Dermis blood vessel endothelial cell (primary cell): ENCODE results near the gene TLR7. TPM values are rescaled to one million over a fixed set of nuclear protein-coding genes. Genes with fewer than 3 reads are reported as not detected.

Experiments
- DNase-seq: peaks from one replicate; pipeline ENCODE4 v3.0.0; 2010
- total RNA-seq: library from RNA; depleted of rRNA; stranded (reverse); fragments of >200 nt; gene quantifications from 2 replicates; pipeline ENCODE4 v1.2.3, GENCODE V29; 2014

TLR7 gene
- total RNA-seq, result not detected in 2 replicates

DNA sequence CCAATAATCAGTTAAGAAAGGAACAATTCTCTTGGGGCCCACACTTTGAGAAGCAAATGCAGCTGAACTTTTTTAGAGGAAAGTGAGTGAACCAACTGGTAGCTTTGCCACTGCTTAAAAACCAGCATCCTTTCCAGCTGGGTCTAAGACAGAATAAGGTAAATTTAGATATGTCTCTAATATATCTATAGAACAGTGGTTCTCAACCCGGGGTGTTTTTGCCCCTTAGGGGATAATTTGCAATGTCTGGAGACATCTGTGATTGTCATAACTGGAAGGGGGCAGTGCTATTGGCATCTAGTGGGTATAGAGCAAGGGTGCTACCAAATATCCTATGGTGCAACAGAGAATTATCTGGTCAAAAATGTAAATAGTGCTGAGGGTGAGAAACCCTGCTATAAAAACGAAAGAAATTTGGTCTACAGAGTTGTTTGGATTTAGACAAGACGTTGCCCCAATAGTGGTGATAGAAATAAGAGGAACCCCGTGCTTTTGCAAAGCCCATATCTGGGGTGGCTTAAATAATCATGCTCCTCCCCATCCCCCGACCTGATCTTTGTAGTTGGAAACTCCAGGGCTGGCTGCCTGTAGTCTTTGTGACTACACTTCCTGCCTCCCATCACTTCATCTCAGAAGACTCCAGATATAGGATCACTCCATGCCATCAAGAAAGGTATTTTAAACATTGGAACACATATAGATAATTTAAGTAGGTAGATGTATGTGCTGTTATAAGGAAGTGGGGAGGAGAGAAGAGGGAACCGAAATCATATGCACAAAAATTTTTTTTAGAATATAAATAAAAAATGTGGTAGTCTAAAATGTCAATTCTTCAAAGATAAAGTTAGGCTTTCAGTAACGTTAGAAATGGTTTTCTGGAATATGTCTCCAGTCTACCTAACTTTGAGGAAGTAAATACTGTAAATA, at the start of gene TLR7:
Gene TLR7 (plus strand): TSS at position 622 of the 927 bp plus-strand sequence. CDS start 507 bp downstream, outside the sequence.
- DNase-seq, result no peak

DNA sequence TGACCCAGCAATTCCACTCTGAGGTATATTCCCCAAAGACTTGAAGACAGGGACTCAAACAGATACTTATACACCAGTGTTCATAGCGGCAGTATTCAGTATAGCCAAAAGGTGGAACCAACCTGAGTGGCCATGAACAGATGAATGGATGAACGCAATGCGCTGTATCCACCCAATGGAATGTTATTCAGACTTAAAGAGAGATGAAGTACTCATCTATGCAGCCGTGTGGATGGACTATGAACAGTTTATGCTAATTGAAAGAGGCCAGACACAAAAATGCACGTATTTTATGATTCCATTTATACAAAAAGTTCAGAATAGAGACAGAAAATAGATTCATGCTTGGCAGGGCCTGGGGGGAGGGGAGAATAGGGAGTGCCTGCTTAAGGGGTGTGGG, 49.3 kb upstream of the TLR7 start:
- no peak for DNase-seq

DNA sequence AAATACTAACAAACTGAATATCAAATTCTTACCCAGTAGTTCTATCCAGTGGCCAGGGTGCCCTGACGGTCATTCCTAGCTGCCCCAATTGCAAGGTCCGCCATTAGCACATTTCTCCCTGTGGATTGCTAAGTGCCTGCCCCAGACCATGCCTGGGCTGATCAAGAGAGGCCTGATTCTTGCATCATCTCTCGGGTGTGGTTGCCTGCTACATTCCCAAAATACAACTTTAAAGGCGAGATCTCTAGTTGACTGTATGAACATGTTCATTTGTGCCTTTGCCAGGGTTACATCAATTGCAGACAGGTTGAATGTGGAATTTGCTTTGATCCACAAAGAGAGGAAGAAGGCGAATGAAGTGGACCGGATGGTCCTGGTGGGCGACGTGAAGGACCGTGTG, 47.6 kb upstream of the TLR7 start:
- no peak for DNase-seq

DNA sequence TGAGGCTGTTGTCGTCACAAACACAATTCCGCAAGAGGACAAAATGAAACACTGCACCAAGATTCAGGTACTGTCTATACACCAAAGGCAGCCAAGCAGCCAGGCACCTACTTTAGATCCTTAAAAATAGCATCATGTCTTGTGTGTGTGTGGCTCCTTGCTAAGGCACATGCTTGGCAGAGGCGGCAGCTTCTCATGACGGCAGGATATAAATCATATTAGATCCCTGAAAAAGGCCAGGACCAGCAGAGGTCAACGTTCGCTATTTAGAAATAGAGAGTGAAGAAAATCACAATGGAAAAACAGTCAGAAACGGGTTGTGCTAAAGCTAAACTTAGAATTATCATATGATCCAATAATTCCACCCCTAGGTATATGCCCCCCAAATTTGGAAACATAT, 46.1 kb upstream of the TLR7 start:
- no peak for DNase-seq

GRCh38 chrX:12824944-12825343, 41.9 kb upstream of the TLR7 start:
- peak; percentile 39 for DNase-seq

DNA sequence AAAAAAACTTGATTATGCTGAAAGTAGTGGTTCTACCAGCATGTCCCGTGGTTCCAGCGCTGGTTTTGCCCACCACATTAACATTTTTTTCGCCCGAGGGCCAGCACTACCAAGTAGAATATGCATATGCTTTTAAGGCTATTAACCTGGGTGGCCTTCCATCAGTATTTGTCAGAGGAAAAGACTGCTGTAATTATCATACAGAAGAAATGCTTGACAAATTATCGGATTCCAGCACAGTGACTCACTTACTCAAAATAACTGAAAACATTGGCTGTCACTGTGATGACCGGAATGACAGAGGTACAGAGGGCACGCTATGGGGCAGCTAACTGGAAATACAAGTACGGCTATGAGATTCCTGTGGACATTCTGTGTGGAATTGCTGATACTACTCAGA, 41.1 kb upstream of the TLR7 start:
- peak; percentile 64 for DNase-seq

DNA sequence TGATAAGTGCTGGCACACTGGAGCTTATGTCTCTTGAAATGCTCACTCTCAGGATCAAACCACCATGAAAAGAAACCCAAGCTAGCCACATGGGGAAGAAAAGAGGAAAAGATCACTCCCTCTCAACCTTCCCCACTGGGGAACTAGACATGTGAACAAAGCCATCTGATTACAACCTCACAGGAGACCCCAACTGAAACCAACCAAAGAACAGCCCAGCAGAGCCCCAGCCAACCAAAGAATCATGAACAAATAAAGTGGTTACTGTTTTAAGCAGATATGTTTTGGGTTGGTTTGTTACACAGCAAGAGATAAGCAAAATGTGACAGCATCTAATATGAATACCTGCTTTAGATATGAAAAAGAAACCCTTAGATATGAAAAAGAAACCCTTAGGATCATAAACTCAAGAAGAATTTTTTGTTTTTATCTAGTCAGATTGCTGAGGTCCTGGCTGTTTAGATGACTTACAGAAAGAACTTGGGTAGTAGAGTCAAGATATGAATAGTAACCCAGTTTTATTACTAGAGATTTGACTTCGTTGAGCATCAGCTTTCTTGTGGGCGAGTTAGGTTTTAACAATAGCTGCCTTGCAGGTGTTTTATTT, 23.7 kb upstream of the TLR7 start:
- DNase-seq, result no peak

- DNase-seq, result no peak
Observed at GRCh38 chrX:12843668-12844279, 23.1 kb upstream of the TLR7 start.

- DNase-seq, result no peak
Observed at GRCh38 chrX:12844319-12844718, 22.6 kb upstream of the TLR7 start.

GRCh38 chrX:12865359-12865758, 1.5 kb upstream of the TLR7 start:
- no peak for DNase-seq

GRCh38 chrX:12867685-12868084, 813 bp downstream of the TLR7 start:
- no peak for DNase-seq

- no peak for DNase-seq
Observed at GRCh38 chrX:12868747-12869146, 1.9 kb downstream of the TLR7 start.

GRCh38 chrX:12871257-12871656, 4.4 kb downstream of the TLR7 start:
- DNase-seq, result no peak

DNA sequence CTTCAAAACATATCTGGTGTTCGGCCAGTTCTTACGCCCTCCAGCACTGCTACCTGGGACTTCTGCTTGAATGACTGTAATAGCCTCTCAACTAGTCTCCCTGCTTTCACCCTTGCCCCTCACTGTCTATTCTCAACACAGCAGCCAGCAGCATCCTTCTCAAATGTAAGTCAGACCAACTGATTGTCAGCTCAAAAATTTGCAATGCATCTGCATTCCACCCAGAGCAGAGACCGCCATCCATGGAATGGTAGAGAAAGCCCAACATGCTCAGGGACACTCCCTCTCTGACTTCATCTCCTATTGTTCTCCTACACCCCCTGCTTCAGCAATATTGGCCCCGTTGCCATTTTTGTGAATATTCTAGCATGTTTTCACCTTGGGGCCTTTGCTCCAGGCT, 5.9 kb downstream of the TLR7 start:
- DNase-seq, result no peak

DNA sequence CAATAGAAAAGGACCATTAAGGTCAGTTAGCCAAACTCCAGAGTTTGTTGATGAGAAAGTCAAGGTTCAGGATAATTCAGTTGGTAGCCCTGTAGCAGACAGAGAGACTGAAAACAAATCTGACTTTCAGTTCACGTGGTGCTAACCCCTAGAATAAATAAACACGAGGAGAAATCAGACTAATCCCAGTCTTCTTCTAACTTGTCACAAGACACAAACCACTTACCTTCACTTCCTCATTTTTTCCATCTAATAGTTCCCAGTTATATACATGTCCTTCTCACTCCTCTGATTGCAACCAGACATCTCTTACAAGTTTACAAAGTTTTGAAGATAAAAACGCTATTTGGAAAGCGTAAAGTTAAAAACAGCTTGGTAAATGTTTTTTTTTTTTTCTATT, 7.7 kb downstream of the TLR7 start:
- DNase-seq, result no peak

DNA sequence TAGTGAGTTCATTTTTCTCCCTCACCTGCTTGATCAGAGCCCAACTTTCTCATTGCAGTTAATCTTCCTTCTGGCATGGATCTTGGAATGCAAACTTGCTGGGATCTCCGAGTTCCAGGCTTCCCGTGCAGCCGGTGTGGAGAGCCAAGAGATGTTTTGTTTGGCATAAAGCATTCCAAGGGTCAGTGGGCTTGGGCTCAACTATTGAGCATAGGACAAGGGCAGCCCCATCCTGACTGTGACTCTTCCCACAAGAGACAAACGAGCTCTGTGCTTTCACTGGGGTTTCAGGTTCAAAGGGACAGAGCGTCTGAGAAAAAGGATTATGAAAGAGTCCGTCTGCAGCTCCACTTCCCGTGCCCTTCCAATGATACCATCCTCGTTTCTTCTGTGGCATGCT, 10.5 kb downstream of the TLR7 start:
- DNase-seq, result peak; percentile 4

DNA sequence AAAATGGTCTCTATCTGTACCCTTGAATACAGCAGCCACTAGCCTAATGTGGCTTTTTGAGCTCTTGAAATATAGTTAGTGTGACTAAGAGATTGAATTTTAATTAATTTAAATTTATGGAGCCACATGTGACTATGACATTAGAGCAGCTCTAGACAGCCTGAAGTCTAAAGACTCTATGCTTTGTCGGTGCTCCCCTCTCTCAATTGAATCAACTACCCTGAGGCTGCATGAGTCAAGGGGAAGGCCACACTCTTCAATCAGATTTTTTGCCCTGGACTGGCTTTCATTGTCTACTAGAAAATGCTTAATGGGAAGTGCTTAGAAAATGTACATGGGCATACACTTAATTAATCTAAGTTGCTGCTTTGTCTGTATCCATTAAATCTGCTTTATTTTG, 11.7 kb downstream of the TLR7 start:
- DNase-seq, result no peak

DNA sequence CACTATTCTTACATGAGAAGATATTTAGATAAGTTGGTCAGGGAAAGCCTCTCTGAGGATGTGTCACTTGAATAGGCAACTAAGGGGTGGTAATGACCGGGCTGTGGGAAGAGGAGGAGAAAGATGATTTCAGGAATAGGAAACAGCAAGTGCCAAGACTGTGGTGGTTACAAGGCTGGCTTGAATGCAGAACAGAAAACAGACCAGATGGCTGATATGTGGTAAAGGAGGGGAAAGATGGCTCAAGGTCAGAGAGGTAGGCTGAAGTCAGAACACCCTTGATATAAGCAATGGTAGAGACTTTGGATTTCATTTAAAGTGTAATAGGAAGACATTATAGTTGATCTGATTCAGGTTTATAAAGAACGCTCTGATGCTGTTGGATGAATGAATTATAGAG, 15.0 kb downstream of the TLR7 start:
- no peak for DNase-seq

DNA sequence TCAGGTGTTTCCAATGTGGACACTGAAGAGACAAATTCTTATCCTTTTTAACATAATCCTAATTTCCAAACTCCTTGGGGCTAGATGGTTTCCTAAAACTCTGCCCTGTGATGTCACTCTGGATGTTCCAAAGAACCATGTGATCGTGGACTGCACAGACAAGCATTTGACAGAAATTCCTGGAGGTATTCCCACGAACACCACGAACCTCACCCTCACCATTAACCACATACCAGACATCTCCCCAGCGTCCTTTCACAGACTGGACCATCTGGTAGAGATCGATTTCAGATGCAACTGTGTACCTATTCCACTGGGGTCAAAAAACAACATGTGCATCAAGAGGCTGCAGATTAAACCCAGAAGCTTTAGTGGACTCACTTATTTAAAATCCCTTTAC, 18.6 kb downstream of the TLR7 start:
- DNase-seq, result no peak

- DNase-seq, result no peak
Observed at GRCh38 chrX:12886545-12886944, 19.7 kb downstream of the TLR7 start.

- DNase-seq, result no peak
Observed at GRCh38 chrX:12887141-12887540, 20.3 kb downstream of the TLR7 start.

- no peak for DNase-seq
Observed at GRCh38 chrX:12887767-12888166, 20.9 kb downstream of the TLR7 start.

DNA sequence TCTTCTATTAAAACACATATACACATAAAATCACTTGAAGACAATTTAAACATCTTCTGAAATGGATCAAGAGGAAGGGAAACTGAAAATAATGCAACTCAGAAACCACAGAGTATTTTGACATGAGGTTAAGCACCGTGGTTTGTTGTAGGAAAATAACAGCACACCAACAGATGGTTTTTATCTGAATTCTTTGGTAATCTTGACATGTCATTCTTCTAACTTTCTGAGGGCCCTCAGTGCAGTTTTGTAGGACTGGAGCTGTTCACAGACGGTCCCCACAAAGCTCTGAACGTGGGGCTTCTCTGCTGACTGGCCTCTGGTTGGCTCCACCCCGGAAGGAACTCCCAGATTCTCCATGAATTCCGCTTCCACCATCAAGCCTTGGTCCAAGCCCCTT, 23.6 kb downstream of the TLR7 start:
- DNase-seq, result no peak

GRCh38 chrX:12891171-12891570, 24.3 kb downstream of the TLR7 start:
- no peak for DNase-seq
